Kidney (tissue), 14 donors: ENCODE results near the gene SYPL1. TPM values are rescaled to one million over a fixed set of nuclear protein-coding genes. Genes with fewer than 3 reads are reported as not detected.
A peak's percentile ranks its signal among the peaks of the same experiment; 100 is the strongest.

Experiments used
- DNase-seq, 5 donors: peaks; one replicate each; pipeline ENCODE4 v3.0.0-alpha.2; 2013 to 2020
- FAIRE-seq: peaks from 2 replicates; lab custom pipeline; 2012; peaks lifted over from hg19 to GRCh38; lab: Jason Lieb, UNC
- H3K27ac ChIP-seq, 2 donors: one replicate each; pipeline ENCODE4 v1.7.0; 2013; ENCODE audit warnings: low read depth in 2 of 2, low read length in 2 of 2, inconsistent platforms in 1 of 2
- H3K27me3 ChIP-seq: one replicate; pipeline ENCODE4 v1.7.1; 2013; ENCODE audit warnings: low read length, inconsistent platforms; ENCODE audit not compliant: control insufficient read depth, insufficient read depth
- H3K36me3 ChIP-seq, 3 donors: one replicate each; pipeline versions ENCODE4 v1.7.0 to v1.7.1; 2013; ENCODE audit warnings: low read length in 3 of 3, control low read depth in 1 of 3, inconsistent platforms in 1 of 3; ENCODE audit not compliant: insufficient read depth in 3 of 3, control insufficient read depth in 2 of 3
- H3K4me1 ChIP-seq, 3 donors: one replicate each; pipeline versions ENCODE4 v1.7.0 to v1.7.1; 2013; ENCODE audit warnings: low read length in 3 of 3, inconsistent platforms in 1 of 3, low read depth in 1 of 3; ENCODE audit not compliant: control insufficient read depth in 2 of 3, insufficient read depth in 2 of 3
- H3K4me3 ChIP-seq, 3 donors: one replicate each; pipeline versions ENCODE4 v1.7.0 to v1.8.1; 2013; ENCODE audit warnings: low read length in 3 of 3, control low read depth in 1 of 3, inconsistent platforms in 1 of 3
- H3K9ac ChIP-seq, 3 donors: one replicate each; pipeline versions ENCODE4 v1.7.0 to v1.7.1; 2013; ENCODE audit warnings: low read length in 3 of 3, control low read depth in 1 of 3, inconsistent platforms in 1 of 3
- H3K9me3 ChIP-seq, 3 donors: one replicate each; pipeline versions ENCODE4 v1.7.0 to v1.7.1; 2013; ENCODE audit warnings: low read length in 3 of 3, control low read depth in 1 of 3, inconsistent platforms in 1 of 3; ENCODE audit not compliant: control insufficient read depth in 2 of 3, insufficient read depth in 1 of 3
- intact Hi-C: fragments of 100-400 bp; cut with DNase I; formaldehyde crosslinking; loops from one replicate; pipeline ENCODE4 v1.11.1; 2022
- polyA plus RNA-seq: library from polyadenylated mRNA; stranded (reverse); fragments of 350-450 nt; fragmentation: Illumina TruSeq; extraction: RNeasy Lipid Tissue Mini Kit (QIAGEN cat#74804); gene quantifications from one replicate; pipeline ENCODE4 v1.2.3, GENCODE V29; 2014; ENCODE audit warnings: low read depth, low replicate concordance; ENCODE audit not compliant: insufficient read depth
- total RNA-seq: library from RNA; stranded (reverse); fragmentation: NEBNext Ultra II Directional; extraction: Animal tissue kit (Norgen Biotek cat#: 25700); gene quantifications from one replicate; pipeline ENCODE4 v1.2.1, GENCODE V29; 2021
- TF ChIP-seq, protein P1 (sequence below): IDR thresholded peaks from 3 replicates; pipeline ENCODE4 v1.5.1; 2012; ENCODE audit warnings: mild to moderate bottlenecking, moderate library complexity, borderline replicate concordance; ENCODE audit not compliant: insufficient read depth; ENCODE audit errors: extremely low read depth
- donor health status: control.
- donor health status: control.
- donor health status: control.
- donor health status: control.
- donor health status: control.
- donor health status: DM: yes; HTN: yes; CAD: no.
- donor health status: Normal renal cell carcinoma (clear cell type).

SYPL1 gene
- total and polyA plus RNA-seq, 2 donors from 2014 or later = 90.8 to 111 TPM

DNA sequence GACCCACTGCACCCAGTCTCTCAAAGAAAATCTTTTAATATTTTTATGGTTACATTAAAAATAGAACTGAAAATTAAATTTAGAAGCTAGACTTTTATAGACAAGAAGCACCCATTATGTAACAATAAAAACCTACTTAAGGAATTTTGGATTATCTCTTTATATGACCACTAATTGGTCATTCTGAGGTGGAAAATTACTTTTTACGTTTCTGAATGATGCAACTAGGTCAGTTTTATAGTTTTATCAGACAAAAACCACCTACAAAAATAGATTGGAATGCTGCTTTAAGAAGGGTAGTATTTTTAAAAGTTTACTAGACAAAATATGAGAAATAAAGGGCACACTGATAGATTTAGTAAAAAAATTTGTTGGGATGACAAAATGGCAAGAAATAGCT is 16.5 kb downstream of the SYPL1 start:
- FAIRE-seq = no peak
- H3K9ac ChIP-seq = no peak overlapping the region

DNA sequence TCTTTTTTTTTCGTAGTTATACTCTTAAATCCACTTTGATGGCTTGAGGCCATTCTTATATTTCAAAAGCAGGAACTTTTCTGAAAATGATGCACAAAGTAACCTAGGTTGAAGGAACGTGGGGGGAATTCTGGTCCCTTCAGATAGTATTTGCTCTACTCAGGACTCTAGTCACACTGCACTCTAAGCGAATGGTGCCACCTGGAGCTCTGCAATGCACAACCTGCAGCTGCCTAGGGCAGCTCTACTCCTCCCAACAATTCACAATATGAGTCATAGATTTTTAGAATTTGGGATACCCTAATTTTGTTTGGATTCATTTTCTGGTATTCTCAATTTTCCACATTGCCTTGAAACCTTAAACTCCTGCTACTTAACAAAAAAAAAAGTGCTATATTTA is 17.3 kb downstream of the SYPL1 start:
- H3K36me3 ChIP-seq = peaks cover 9 to 35% (median 14%) of the 10 kb centered on the region in 3 donors
- no peak for FAIRE-seq

More for the DNA sequence above, 16.5 kb downstream of the SYPL1 start:
- TF ChIP-seq, protein P1, sequence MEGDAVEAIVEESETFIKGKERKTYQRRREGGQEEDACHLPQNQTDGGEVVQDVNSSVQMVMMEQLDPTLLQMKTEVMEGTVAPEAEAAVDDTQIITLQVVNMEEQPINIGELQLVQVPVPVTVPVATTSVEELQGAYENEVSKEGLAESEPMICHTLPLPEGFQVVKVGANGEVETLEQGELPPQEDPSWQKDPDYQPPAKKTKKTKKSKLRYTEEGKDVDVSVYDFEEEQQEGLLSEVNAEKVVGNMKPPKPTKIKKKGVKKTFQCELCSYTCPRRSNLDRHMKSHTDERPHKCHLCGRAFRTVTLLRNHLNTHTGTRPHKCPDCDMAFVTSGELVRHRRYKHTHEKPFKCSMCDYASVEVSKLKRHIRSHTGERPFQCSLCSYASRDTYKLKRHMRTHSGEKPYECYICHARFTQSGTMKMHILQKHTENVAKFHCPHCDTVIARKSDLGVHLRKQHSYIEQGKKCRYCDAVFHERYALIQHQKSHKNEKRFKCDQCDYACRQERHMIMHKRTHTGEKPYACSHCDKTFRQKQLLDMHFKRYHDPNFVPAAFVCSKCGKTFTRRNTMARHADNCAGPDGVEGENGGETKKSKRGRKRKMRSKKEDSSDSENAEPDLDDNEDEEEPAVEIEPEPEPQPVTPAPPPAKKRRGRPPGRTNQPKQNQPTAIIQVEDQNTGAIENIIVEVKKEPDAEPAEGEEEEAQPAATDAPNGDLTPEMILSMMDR = no peak
- Histone ChIP-seq H3K27ac (no peak overlapping the region), H3K4me3 (no peak overlapping the region), H3K4me1 (peaks cover 0 to under 1% (median 0%) of the 10 kb centered on the region in 3 donors), H3K27me3 (no peaks in the 10 kb centered on the region), H3K9me3 (peaks cover 0 to 1% (median 0%) of the 10 kb centered on the region in 3 donors), H3K36me3 (peaks cover 5 to 27% (median 14%) of the 10 kb centered on the region in 3 donors)
- DNase-seq = no peak
- intact Hi-C loops = no loop called here

DNA sequence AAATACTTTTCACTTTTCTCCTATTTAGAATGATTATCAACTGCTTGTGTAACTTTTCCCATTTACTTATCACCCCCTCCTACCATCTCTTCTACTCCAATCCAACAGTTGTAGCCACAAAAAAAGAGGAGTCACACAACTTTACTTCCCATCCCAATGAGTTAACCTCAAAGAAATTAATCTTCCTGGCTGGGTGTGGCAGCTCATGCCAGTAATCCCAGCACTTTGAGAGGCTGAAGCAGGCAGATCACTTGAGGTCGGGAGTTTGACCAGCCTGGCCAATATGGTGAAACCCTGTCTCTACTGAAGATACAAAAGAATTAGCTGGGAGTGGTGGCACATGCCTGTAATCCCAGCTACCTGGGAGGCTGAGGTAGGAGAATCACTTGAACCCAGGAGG is 19.9 kb downstream of the SYPL1 start:
- intact Hi-C loops = no loop called here
- no peak for DNase-seq
- H3K27me3 ChIP-seq = no peaks in the 10 kb centered on the region
- H3K9me3 ChIP-seq = no peaks in the 10 kb centered on the region
- H3K4me3 ChIP-seq = no peak overlapping the region
- H3K36me3 ChIP-seq = peaks cover 10 to 39% (median 12%) of the 10 kb centered on the region in 3 donors
- FAIRE-seq = no peak
- H3K27ac ChIP-seq = no peak overlapping the region
- TF ChIP-seq, protein P1 = no peak
- no peaks in the 10 kb centered on the region for H3K4me1 ChIP-seq
- no peak overlapping the region for H3K9ac ChIP-seq

More for the DNA sequence above, 17.3 kb downstream of the SYPL1 start:
- TF ChIP-seq, protein P1 = peak; percentile 4
- Histone ChIP-seq H3K9ac (no peak overlapping the region), H3K4me3 (no peak overlapping the region), H3K27ac (no peak overlapping the region), H3K4me1 (no peaks in the 10 kb centered on the region), H3K9me3 (peaks cover 0 to 1% (median 0%) of the 10 kb centered on the region in 3 donors), H3K27me3 (no peaks in the 10 kb centered on the region)
- no peak for DNase-seq
- intact Hi-C loops = no loop called here

DNA sequence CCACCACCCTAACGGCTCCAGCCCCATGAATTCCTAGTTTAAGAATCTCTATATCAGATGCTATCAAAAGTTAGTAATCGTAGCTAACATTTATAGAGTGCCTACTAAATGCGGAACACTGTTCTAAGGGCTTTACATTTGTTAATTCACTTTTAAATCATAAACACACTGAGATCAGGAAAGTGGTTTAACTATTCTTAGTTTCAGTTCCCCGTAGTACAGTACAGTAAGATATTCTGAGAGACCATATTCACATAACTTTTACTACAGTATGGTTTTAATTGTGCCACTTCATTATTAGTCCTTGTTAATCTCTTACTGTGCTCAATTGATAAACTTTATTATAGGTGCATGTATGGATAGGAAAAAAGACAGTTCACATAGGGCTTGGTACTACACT is 22.5 kb downstream of the SYPL1 start:
- no peaks in the 10 kb centered on the region for H3K9me3 ChIP-seq
- intact Hi-C loops = no loop called here
- DNase-seq (no peak), FAIRE-seq (no peak)
- no peaks in the 10 kb centered on the region for H3K4me1 ChIP-seq
- no peak overlapping the region for H3K27ac ChIP-seq
- H3K4me3 ChIP-seq = no peak overlapping the region
- no peaks in the 10 kb centered on the region for H3K27me3 ChIP-seq
- peaks cover 5 to 31% (median 8%) of the 10 kb centered on the region in 3 donors for H3K36me3 ChIP-seq
- no peak overlapping the region for H3K9ac ChIP-seq
- TF ChIP-seq, protein P1 = no peak
